DND-41 (cell line): ENCODE data around the gene PIGO.

Source experiments
- EZH2 ChIP-seq: IDR thresholded peaks from 3 replicates; pipeline ENCODE4 v1.6.1; 2012; ENCODE audit warnings: borderline replicate concordance, low read depth, mild to moderate bottlenecking, moderate library complexity, low read length, inconsistent platforms; ENCODE audit not compliant: severe bottlenecking
- TF ChIP-seq, protein P1 (sequence below): IDR thresholded peaks from 2 replicates; pipeline ENCODE4 v1.5.1; 2012; ENCODE audit warnings: borderline replicate concordance, low read length, moderate library complexity, mild to moderate bottlenecking; ENCODE audit not compliant: poor library complexity, severe bottlenecking; ENCODE audit errors: extremely low read depth

DNA sequence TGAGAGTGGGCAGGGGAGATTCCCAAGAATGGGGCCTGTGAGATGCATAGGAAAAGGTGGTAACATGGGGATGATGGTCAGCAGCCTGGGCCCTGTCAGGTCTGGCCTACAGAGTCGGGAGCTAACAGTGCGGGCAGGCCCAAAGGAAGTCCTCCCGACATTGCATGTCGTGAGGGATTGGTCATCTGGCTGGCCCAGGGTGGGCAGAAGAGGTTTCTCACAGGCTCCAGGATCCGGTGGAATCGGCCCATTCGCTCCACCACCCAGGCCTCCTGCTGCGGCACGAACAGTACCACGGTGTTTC is 6.0 kb upstream of the PIGO start:
- TF ChIP-seq, protein P1, sequence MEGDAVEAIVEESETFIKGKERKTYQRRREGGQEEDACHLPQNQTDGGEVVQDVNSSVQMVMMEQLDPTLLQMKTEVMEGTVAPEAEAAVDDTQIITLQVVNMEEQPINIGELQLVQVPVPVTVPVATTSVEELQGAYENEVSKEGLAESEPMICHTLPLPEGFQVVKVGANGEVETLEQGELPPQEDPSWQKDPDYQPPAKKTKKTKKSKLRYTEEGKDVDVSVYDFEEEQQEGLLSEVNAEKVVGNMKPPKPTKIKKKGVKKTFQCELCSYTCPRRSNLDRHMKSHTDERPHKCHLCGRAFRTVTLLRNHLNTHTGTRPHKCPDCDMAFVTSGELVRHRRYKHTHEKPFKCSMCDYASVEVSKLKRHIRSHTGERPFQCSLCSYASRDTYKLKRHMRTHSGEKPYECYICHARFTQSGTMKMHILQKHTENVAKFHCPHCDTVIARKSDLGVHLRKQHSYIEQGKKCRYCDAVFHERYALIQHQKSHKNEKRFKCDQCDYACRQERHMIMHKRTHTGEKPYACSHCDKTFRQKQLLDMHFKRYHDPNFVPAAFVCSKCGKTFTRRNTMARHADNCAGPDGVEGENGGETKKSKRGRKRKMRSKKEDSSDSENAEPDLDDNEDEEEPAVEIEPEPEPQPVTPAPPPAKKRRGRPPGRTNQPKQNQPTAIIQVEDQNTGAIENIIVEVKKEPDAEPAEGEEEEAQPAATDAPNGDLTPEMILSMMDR = no peak
- no peak for TF ChIP-seq EZH2
